GM21723 (cell line): ENCODE results near the gene LRMDA.
"Not testable (repeated sequence)": the region's sequence is repeated elsewhere in the genome, so short reads cannot be mapped to it uniquely, and the experiment has no call there.

ENCODE experiments used
- ATAC-seq: cut with Tn5 transposase; IDR thresholded peaks from one replicate; pipeline ENCODE4 v1.9.1; 2021; ENCODE audit warnings: mild to moderate bottlenecking, moderate library complexity; ENCODE audit not compliant: unreplicated experiment

Gene LRMDA

GRCh38 chr10:76581506-76582256, 1150.3 kb downstream of the LRMDA start:
- no peak for ATAC-seq

DNA sequence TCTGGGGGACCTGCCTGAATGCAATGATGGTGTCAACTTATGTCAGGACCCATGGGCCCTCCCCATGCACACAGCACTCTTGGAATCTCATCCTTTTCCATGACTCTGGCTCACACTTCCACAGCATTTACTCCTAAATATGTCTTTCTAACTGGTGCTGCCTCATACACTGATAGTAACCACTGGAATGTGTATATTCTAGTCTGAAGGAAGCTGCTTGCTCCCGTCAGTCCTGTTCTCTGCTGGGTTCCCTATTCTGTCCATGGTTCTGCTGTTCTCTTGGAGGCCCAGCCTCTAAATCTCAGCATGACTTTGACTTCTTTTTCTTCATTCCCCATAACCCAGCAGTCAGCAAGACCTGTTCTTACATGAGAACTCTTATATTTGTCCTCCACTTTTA, 1151.1 kb downstream of the LRMDA start:
- no peak for ATAC-seq

- ATAC-seq, result no peak
These were observed 1152.3 kb downstream of the LRMDA start for GRCh38 chr10:76583711-76584161.

GRCh38 chr10:76584466-76584865, 1153.0 kb downstream of the LRMDA start:
- not testable (repeated sequence) for ATAC-seq
